NCI-H2196 (cell line): ENCODE data around the gene AK5.
"Not testable (repeated sequence)": the region's sequence is repeated elsewhere in the genome, so short reads cannot be mapped to it uniquely, and the experiment has no call there.

Source experiments
- DNase-seq: peaks from one replicate; lab custom pipeline; 2025; ENCODE audit not compliant: unreplicated experiment; lab: John Stamatoyannopoulos, UW

Gene AK5

GRCh38 chr1:77283701-77284425, 2.0 kb downstream of the AK5 start:
- no peak for DNase-seq

GRCh38 chr1:77287535-77287934, 5.7 kb downstream of the AK5 start:
- DNase-seq = no peak

DNA sequence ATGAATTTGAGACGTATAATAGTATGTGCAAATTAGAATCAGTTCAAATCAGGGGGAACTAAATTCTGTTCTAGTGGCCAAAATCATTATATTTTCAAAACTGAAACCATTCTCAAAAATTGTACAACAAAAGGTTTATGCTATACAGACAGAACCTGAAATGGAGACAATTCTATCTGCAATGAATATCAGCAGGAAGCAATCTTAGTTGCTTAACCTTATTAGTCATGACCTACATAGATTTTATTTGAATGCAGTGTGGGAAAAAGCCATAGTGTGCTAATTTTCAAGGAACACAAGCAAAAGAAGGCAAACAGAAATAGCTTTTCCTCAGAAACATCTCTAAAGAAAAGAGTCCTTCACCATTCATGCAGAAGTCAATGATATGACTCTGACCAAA, 6.5 kb downstream of the AK5 start:
- DNase-seq = no peak

GRCh38 chr1:77290576-77290975, 8.8 kb downstream of the AK5 start:
- DNase-seq = no peak

DNA sequence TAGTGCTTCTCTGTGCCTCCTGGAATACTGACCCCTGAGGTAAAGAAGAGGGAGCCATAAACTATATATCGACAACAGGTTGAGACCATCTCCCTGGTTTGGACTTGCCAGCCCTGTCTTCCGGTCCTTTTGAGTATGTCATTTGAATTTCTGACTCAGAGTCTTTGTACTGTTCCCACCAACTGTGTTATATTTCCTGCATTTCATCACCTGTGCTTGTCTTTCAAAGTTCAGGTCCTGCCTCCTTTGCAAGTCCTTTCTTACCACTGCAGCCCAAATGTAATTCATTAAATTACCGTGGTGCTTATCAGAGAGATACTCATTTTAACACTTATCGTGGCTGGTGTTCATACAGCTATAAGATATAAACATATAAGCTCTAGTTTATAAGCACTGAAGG, 10.7 kb downstream of the AK5 start:
- DNase-seq = no peak

DNA sequence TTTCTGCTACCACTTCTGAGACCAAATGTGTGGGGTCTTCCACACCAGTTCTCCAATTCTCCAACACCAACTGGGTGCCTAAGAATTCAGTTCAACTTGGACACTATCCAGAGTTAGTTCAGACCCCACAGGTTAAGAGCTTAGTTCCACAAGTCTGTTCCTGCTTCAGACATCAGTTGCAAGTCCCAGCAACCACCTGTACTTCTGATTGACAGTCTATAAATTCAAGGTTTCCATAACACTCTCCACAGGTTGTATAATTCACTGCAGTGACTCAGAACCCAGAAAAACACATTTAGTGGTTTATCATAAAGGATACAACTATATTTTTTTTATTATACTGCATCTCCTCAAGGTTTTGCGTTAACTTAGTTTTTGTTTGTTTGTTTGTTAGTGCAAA, 18.7 kb downstream of the AK5 start:
- DNase-seq = no peak

DNA sequence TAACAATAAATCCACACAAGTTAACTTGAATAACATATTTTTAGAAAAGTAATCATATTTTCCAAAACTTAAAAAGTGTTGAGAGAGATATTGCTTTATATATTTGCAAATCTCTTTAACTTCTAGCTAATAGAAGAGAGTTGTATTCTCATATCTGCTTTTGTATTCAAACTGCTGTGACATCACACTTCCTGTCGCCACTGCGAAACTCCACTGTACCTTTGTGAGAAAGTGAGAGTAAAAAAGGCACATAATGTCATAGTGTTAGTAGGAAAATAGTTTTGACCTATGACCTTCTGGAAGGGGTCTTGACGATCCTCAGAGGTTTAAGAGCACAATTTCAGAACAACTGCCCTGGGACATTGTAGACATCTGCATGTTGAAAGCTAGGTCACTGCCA, 21.6 kb downstream of the AK5 start:
- DNase-seq = no peak

GRCh38 chr1:77308889-77309621, 27.2 kb downstream of the AK5 start:
- DNase-seq = no peak

- no peak for DNase-seq
Measured at GRCh38 chr1:77310924-77311323, 29.1 kb downstream of the AK5 start.

GRCh38 chr1:77312364-77312763, 30.5 kb downstream of the AK5 start:
- not testable (repeated sequence) for DNase-seq

DNA sequence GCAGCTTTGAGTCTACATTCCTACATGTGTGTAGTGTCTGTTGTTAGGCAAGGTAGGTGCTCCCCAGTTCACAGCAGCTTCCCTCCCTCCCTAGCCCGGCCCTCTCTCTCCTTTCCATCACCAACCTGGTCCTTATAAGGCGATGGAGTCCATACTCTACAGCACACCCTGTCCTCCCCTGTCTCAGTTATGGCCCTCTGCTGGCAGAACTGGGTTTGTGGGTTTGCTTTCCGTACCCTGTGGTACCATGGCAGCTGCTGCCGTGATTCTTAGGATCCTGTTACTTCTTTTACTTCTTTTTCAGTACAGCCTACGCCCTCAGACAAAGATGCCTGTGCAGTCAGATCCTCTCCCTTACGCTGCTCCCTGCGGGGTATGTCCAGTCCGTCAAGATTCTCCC, 31.7 kb downstream of the AK5 start:
- DNase-seq = no peak

- no peak for DNase-seq
Measured at GRCh38 chr1:77316006-77316405, 34.2 kb downstream of the AK5 start.

DNA sequence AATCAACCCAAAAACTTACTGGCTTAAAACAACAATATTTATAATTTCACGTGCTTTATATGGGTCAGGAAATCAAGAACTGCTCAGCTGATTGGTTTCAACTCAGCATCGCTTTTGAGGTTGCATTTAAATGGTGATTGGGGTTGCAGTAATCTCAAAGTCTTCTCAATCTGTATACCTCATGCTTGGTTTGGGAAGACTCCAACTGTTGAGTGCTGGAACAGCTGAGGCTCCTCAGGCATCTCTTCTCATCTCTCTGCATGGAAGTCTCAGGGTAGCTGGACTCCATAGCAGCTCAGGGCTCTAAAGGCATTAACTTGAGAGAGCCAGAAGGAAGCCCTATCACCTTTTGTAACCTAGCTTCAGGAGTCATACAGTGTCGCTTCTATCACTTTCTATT, 35.1 kb downstream of the AK5 start:
- no peak for DNase-seq

- no peak for DNase-seq
Measured at GRCh38 chr1:77319036-77319705, 37.4 kb downstream of the AK5 start.

GRCh38 chr1:77322061-77322900, 40.5 kb downstream of the AK5 start:
- DNase-seq = no peak

DNA sequence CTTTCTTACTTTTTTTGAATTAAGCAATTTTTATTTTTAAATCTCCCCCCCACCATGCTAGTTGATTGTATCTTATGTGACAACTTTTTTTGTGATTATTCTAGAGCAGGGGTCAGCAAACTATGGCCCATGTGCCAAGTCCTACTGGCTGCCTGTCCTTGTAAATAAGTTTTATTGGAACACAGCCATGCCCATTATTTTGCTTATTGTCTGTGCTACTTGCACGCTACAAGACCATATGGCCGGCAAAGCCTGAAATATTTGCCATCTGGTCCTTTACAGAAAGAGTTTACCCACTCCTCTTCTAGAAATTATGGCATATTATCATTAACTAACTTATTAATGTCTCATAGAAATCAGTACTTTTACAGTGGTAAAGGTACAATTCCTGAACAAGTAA, 51.7 kb downstream of the AK5 start:
- no peak for DNase-seq

- no peak for DNase-seq
Measured at GRCh38 chr1:77336729-77337128, 54.9 kb downstream of the AK5 start.

DNA sequence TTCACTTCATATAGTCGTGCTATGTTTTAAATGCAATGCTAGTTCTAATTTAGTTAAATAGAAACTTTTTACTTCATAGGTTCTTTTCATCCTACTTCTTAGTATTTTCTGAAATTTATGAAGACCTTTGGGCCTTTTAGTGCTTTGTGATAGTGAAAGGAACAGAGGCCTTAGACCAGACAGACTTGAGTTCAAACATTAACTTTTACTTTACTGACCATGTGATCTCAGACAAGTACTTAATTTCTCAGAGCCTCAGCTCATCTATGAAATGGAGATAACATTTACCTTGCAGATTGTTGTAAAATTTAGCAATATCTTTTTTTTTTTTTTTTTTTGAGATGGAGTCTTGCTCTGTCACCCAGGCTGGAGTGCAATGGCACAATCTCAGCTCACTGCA, 57.5 kb downstream of the AK5 start:
- no peak for DNase-seq

- DNase-seq = no peak
Measured at GRCh38 chr1:77341195-77341594, 59.4 kb downstream of the AK5 start.

- no peak for DNase-seq
Measured at GRCh38 chr1:77342745-77343144, 60.9 kb downstream of the AK5 start.

DNA sequence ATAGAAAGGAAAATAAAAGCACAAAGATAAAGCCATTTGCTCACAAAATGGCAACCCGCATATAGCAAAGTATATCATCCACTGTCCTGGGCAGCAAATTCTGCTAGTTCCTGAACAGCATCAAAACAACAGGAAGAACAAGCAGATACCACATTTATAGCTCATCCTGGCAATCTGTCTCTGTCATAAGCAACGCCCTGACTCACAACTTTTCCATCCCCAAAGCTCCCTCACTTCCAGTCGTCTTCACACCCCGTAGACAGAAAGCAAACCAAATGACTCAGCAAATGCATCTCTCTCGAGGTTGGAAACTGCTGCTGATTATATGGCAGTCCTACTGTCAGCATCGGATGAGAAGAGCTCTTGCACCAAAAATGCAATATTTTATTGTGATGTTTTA, 65.8 kb downstream of the AK5 start:
- DNase-seq = no peak
